ENCODE data around the gene TBC1D23.

GRCh38 chr3:100368441-100368840 is 107.6 kb downstream of the TBC1D23 start:
- TF ChIP-seq EZH2 (IDR thresholded peaks at IDR 0.05; ENCODE audit: low read depth, unreplicated experiment): no peak
- TF ChIP-seq, protein P1, sequence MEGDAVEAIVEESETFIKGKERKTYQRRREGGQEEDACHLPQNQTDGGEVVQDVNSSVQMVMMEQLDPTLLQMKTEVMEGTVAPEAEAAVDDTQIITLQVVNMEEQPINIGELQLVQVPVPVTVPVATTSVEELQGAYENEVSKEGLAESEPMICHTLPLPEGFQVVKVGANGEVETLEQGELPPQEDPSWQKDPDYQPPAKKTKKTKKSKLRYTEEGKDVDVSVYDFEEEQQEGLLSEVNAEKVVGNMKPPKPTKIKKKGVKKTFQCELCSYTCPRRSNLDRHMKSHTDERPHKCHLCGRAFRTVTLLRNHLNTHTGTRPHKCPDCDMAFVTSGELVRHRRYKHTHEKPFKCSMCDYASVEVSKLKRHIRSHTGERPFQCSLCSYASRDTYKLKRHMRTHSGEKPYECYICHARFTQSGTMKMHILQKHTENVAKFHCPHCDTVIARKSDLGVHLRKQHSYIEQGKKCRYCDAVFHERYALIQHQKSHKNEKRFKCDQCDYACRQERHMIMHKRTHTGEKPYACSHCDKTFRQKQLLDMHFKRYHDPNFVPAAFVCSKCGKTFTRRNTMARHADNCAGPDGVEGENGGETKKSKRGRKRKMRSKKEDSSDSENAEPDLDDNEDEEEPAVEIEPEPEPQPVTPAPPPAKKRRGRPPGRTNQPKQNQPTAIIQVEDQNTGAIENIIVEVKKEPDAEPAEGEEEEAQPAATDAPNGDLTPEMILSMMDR (conservative IDR thresholded peaks at IDR 0.05; ENCODE audit: low read depth in 2 of 2): no peak
- no peak for TF ChIP-seq POLR2AphosphoS5 (IDR thresholded peaks at IDR 0.05; ENCODE audit: low read depth)
- no peak for TF ChIP-seq REST (IDR thresholded peaks at IDR 0.05; ENCODE audit: unreplicated experiment)
- TF ChIP-seq EZH2phosphoT487 (IDR thresholded peaks at IDR 0.05; ENCODE audit: unreplicated experiment): no peak
- TF ChIP-seq STAT1 (IDR thresholded peaks at IDR 0.05; ENCODE audit: unreplicated experiment): no peak
- TF ChIP-seq CREB1 (CRISPR knock-in tag; IDR thresholded peaks at IDR 0.05; ENCODE audit: low read depth): no peak

Data from GM23338 (cell line).